ENCODE results near the gene C2orf49.

- TF ChIP-seq CTCF (IDR thresholded peaks at IDR 0.05; ENCODE audit: insufficient read depth, low read length) (no peak), SPI1 (IDR thresholded peaks at IDR 0.05; ENCODE audit: borderline replicate concordance, low read depth) (no peak), POLR2AphosphoS5 (IDR thresholded peaks at IDR 0.05; ENCODE audit: low read depth) (no peak), REST (IDR thresholded peaks at IDR 0.05; ENCODE audit: insufficient replicate concordance, low read depth) (no peak)
Observed at GRCh38 chr2:105384216-105384615, 46.9 kb downstream of the C2orf49 start.

All from HL-60 (cell line).